Right renal cortex interstitium (tissue), 3 donors: ENCODE results near the gene AIFM2. TPM values are rescaled to one million over a fixed set of nuclear protein-coding genes. Genes with fewer than 3 reads are reported as not detected.
"Not testable (repeated sequence)": the region's sequence is repeated elsewhere in the genome, so short reads cannot be mapped to it uniquely, and the experiment has no call there.

Experiments used
- DNase-seq, 3 donors: peaks; one replicate each; pipeline ENCODE4 v3.0.0-alpha.2; 2013; ENCODE audit warnings: low read depth in 3 of 3, low spot score in 2 of 3
- polyA plus RNA-seq, 3 donors: library from polyadenylated mRNA; unstranded; fragments of 120-200 nt; gene quantifications; one replicate each; pipeline ENCODE4 v1.2.1, GENCODE V29; 2013; ENCODE audit not compliant: insufficient read length in 3 of 3

AIFM2 gene
- polyA plus RNA-seq, 3 donors, result 4.5 to 4.7 (median 4.6) TPM

DNA sequence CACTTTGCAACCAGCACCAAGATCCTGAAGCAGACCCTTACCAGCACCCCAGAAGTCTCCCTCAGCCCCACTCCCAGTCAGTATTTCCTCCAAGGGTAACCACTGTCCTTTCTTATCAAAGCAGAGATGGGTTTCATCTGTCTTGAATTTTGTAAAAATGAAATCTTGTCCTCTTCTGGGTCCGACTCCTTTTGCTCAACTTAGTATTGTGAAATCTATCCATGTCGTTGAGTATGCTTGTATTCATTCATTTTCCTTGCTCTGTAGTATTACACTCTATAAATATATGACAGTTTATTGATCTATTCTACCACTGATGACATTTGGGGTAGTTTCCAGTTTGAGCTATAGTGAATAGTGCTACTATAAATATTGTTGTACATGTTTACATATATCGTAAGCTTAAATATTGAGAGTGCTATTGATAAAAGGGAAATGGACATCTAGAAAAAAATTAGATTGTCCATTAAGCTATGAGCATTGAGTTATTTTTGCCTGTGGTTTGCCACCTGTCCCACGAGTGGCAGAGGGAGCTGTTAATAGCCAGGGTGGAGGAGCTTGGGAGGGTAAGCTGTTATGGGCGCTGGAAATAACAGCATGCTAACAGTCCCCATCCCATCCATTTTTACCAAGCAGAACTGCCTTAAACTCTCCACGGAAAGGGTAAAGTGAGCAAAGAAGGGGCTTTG lies 36.5 kb downstream of the AIFM2 start:
- no peak for DNase-seq

DNA sequence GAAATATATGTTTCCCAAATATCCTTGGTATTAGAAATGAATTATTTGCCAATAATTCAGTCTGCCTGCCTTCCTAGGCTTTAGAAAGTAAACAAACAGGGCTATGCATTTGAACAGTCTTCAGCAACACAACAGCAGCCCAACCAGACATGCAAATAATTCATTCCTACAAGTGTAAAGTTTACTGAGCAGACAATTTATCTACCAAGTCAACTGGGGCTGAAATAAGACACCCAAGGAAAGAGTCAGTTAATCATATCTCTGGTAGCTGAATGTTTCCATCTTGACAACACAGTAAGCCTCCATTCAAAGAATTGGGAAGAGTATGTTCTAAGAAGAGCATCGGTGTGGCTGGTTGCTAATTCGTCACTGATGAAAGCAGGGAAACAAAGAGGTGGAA lies 38.4 kb downstream of the AIFM2 start:
- no peak for DNase-seq

DNA sequence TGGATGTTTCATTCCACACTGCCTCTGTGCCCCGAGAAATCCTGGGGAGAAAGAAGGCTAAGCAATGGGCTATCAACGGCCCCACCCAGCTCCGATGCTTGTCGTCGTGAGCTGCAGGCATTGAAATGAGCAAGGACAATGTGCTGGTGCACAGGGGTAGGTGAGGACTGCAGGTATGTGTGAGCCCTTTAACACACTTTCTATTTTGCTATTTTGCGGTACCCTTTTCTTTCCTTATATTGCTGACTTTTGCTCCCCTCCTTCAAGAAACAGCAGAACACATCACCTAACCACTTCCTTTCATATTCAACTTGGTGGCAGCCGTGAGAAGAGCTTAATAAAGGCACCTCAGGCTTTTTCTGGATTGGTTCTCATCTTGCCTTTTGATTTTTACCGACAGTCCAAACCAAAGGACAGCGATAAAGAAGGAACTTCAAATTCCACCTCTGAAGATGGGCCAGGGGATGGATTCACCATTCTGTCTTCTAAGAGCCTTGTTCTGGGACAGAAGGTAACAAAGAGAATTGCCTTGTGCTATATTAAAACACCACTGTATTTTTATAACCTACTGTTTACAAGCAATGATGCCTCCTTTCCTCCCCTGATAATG lies 39.2 kb downstream of the AIFM2 start:
- no peak for DNase-seq

DNA sequence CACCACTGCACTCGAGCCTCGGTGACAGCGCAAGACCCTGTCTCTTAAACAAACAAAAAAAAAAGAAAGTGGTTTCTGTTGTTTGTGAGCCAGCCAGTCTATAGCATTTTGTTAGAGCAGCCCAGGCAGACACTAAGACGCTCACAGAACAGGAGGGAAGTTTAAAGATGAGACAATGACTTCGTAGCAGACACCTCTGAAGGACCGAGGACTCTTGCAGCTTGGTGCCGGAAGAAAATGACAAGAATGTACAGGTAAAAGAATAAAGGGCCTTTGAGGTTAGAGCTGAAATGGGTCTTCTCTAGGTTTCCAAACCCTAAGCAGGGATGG lies 40.3 kb downstream of the AIFM2 start:
- DNase-seq, result no peak

DNA sequence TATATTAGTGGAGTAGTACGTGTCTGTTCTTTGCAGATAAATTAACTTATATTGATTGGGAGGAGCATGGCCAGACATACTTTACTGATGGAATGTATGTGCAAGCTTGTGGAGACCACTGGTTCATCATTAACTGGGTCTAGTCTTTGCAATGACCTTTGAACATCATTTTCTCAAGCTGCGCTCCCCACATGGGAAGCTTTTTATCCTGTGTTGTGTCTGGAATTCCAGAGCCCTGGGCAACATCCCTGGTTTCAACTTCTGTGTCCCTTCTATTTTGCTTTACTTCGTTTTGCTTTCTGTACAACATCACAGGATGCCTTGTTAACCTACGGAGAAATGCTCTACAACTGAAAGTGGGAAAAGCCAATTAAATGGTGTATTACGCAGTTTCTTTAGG lies 41.7 kb downstream of the AIFM2 start:
- no peak for DNase-seq

DNA sequence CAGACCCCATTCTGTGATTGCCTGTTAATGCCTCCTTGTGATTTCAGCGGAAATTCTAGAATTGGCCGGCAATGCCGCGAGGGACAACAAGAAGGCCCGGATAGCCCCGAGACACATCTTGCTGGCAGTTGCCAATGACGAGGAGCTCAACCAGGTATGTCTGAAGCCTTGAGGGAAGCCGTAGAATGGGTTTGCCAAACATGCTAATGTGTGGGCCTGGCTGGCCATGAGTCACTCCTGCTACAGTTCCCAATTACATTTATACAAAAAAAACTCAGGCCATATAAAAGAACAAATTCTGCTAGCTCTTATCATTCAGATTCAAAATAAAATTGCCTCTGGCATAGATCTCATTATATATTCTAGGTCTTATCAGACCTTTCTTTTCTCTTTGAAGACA lies 42.6 kb downstream of the AIFM2 start:
- DNase-seq, result no peak

DNA sequence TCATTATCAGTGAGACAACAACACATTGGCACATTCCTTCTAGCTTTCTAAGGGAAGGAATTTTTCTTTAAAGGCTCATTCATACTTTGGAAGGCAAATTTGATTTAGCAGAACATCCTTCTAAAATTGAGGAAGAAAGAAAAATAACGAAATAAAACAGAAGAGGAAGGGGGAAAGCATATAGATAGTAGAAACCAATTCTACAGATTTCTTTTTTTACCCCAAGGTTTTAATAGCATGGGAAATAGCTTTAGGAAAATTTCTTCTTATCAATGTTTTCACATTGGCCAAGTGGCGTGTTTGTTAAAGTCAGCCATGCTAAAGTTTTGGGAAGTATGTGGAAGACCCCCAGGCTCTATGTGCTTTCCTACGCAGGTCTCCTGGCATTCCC lies 44.3 kb downstream of the AIFM2 start:
- DNase-seq, result no peak

DNA sequence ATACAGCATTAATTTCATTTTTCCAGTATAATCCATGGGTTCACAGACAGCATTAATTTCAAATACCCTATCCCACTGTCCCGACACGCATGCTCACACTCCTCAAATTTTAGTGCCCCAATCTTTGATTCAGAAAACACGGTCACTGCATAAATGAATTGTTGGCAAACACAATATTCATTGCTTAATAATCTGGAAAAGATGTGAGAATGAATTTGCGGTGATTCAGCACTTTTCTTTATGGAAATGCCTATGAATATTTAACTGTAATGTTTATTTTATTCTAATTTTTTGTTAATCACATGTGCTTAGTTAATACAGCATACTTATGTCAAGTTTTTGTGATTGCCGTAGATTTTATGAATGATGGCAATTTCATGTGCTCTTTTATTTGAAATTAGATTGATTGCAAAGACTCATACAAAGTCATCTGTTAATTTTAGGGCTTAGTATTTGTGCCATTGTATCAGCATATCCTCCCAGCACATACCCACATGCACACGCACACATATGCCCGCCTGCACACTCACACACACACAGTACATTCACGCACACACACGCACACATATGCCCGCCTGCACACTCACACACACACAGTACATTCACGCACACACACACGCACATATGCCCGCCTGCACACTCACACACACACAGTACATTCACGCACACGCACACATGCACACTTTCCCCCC lies 44.9 kb downstream of the AIFM2 start:
- no peak for DNase-seq

DNA sequence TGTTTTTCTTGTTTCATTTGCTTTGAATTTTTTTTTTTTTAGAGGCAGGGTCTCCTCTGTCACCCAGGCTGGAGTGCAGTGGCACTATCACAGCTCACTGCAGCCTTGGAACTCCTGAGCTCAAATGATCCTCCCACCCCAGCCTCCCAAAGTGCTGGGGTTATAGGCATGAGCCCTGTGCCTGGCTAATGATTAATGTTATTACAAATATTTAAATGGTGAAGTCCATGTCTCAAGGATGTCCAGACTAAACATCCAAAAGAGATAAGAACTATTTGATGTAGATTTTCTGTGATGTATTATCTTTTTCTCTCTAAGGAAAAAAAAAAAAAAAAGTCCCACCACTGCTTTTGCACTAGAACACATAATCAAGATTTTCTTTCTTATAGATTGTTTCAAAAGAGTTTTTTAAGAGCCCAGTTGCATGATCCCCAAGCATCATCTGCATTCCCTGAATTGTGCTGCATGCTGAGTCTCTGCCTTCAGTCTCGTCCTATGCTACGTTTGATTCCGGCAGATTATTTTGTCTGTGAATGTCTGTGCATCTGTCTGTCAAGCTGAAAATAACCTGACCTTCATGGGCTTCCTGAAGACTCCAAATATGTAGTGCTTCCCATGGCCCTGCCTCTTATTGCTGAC lies 46.5 kb downstream of the AIFM2 start:
- DNase-seq, result no peak

DNA sequence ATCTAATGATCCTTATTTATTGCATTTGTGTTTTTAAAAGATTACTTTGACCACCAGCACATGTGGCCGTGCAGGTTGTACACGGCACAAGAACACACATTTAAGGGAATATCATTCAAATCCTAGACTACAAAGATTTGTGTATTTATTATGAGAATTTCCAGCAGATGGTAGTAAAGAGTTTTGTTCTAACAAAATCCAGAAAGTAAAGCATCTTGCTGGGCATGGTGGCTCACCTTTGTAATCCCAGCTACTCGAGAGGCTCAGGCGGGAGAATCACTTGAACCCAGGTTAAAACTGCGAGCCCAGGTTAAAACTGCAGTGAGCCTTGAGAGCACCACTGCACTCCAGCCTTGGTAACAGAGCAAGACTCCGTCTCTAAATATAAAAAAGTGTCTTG lies 48.4 kb downstream of the AIFM2 start:
- no peak for DNase-seq

DNA sequence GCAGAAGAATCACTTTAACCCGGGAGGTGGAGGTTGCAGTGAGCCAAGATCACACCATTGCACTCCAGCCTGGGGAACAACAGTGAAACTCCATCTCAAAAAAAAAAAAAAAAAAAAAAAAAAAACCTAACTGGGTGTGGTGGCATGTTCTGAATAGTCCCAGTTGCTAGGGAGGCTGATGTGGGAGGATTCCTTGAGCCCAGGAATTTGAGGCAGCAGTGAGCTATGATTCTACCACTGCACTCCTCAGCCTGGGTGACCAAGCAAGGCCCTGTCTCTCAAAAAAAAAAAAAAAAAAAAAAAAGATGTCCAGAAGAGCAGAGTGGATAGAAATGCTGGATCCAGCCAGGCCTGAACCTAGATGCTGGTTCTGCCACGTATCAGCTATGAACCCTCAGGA lies 51.8 kb downstream of the AIFM2 start:
- DNase-seq, result not testable (repeated sequence)

DNA sequence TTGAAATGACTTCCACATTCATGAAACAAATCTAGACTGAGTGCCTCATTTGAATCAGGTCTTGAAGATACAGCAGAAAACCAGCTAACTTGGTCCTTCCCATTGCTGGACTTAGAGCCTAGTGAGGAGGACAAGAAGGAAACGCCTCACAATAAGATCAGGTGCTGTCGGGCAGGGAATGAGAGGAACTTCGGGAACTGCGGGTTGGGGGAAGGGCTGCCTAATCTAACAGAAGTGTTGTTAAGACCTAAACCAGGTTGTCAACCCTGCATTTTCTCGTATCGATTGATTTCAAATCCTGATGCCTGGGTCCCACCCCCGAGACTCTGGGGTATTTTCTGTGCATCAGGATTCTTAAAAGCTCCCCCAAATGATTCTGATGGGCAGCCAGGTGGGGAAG lies 53.7 kb downstream of the AIFM2 start:
- DNase-seq, result no peak

DNA sequence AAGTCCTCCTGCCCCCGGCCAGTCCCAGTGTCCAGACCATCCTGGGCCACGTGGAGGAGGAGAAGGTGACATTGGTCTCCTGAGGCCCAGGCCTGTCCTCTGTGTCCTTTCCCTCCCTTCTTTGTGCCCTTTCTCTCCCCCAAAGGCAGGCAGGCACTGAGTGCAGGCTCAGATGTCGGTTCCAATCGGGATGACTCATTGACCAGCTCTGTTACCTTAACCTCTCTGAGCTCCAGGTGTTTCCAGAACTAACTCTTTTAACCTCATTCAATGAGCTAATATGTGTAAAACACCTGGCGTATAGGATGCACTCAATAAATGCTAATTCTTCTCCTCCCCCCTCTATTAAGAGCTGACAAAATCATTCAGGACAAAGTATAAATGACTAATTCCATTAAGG lies 54.3 kb downstream of the AIFM2 start:
- no peak for DNase-seq

DNA sequence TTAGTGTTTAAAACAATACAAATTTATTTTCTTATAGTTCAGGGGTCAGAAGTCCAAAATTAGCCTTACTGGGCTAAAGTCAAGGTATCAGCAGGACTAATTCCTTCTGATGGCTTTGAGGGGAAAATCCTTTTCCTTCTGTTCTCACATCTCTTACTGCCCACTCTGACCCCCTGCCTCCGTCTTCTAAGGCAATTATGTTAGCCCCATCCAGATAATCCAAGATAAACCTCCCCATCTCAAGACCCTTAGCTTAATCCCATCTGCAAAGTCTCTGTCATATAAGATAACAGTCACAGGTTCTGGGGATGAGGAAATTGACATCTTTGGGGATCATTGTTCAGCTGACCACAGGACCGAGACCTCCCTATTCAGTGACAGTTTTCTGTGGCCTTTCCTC lies 57.7 kb downstream of the AIFM2 start:
- no peak for DNase-seq

DNA sequence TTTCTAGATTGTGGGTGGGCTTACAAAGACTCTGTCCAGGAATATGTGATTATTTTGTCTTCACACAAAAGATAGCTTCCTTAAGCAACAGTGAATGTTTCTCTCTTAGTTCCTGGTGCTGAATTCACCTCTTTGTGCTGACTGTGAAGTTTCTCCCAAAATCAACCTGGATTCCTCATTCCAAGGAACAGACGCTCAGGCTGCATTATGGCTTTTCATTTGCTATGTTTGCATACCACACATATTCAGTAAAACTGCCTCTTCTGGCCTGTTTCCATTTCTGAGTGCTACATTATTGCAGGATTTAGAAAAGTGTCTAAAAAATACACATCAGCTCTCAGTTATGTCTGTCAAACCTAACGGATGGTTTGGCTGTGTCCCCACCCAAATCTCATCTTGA lies 58.5 kb downstream of the AIFM2 start:
- DNase-seq, result no peak

DNA sequence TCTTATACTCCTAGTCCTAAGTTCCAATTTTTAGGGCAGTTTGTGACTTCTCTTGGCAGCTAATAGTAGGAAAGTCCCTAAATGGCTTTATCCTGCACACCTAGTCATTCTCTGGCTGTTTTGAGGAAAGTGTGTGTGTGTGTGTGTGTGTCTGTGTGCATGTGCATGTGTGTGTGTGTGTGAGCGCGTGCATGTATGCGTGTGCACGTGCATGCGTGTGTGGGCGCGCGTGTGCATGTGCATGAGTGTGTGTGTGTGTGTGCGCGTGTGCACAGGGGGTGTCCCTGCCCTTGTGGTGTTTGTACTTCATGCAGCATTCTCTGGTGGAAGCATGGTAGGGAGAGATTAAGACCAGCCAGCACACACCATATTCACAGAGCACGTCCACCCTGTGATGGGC lies 61.8 kb downstream of the AIFM2 start:
- no peak for DNase-seq

DNA sequence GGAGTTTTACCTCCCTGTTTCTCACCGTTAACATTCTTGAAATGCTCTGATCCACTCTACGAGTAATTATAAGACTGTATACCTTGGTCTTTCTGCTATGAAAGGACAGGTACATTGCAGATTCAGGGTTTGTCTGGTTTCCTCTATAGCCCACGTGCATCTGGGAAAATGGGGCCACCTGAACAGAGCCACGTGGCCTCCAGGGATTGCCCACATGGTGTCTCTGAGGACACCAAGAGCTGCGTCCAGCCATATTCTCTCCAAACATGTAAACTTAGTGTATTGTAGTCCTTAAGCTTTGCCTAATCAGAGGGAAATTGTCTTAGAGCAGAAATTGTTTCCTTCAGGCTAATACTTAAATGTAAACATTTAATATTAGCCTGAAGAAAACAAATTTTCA lies 63.3 kb downstream of the AIFM2 start:
- no peak for DNase-seq

DNA sequence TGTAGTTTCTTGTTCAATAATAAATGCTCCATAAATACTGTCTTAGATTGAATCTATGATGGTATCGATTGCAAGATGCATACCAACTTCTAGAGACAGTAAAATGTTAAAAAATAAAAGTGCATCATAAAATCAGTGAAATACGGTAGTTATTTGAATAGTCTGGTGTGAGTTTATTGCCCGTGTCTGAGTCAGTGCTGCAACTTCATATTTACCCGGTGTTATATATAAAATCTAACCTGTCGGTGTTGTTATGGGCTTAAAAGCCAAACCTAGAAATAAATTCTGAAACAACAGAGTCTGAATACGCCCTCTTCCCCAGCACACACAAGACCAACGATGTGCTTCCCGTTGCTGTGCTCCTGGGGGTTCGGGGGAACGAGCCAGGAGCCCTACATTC lies 63.7 kb downstream of the AIFM2 start:
- DNase-seq, result no peak

DNA sequence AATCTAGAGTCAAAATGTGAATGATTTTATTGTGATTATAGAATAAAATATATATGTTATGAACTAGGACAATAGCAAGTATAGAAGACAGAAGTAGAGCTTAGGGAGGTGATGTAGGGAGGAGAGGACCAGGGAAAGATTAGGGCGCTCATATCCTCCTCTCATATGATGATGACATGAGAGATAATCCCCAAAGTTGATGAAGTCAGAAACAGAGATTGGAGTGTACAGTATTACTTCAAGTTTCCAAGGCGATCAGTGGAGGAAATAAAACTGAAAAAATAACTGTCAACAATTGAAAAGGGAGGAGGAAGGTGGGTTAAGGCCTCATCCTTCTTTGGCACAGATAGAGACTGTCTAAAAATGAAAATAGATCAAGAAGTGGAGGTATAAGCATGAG lies 65.0 kb downstream of the AIFM2 start:
- DNase-seq, result no peak

DNA sequence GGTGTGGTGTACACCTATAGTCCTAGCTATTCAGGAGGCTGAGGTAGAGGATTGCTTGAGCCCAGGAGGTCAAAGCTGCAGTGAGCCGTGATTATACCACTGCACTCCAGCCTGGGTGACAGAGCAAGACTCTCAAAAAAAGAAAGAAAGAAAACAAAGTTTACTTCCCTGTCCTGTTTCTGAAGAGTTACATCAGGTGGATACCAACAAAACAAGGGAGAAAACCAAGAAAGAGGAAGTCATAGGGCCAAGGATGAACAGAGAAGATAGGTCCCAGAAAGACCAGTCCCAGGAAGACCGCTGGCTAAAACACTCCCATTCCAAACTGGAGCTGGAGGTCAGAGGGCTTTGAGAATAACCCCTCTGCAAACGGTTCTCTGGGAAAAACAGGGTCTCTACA lies 66.4 kb downstream of the AIFM2 start:
- DNase-seq, result no peak

DNA sequence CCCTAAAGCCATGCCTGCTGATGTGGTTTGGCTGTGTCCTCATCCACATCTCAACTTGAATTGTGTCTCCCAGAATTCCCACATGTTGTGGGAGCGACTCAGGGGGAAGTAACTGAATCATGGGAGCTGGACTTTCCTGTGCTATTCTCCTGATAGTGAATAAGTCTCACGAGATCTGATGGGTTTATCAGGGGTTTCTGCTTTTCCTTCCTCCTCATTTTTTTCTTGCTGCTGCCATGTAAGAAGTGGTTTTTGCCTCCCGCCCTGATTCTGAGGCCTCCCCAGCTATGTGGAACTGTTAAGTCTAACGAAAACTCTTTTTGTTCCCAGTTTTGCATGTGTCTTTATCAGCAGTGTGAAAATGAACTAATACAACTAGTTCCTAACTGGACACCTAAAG lies 68.1 kb downstream of the AIFM2 start:
- DNase-seq, result no peak
